H7 (cell line): ENCODE data around the gene ZNF512. TPM values are rescaled to one million over a fixed set of nuclear protein-coding genes. Genes with fewer than 3 reads are reported as not detected.

Source experiments
- DNase-seq: peaks from one replicate; pipeline ENCODE4 v3.0.0; 2012
- H3K27me3 ChIP-seq: 2 replicates; pipeline ENCODE4 v1.6.0; 2011; ENCODE audit warnings: mild to moderate bottlenecking, low read length; ENCODE audit not compliant: control insufficient read depth, insufficient read depth
- H3K36me3 ChIP-seq: replicated peaks from 2 replicates; pipeline ENCODE4 v1.5.1; 2011; ENCODE audit warnings: low read length; ENCODE audit not compliant: control insufficient read depth, insufficient read depth
- H3K4me3 ChIP-seq: 2 replicates; pipeline ENCODE4 v1.5.1; 2011; ENCODE audit warnings: low read depth, mild to moderate bottlenecking, control low read depth, low read length, moderate library complexity; ENCODE audit not compliant: insufficient read depth
- total RNA-seq: library from RNA; depleted of rRNA; stranded (reverse); fragments of >200 nt; shearing (Covaris generic); gene quantifications from 2 replicates; pipeline ENCODE4 v1.2.3, GENCODE V29; 2014

ZNF512 gene
- total RNA-seq, 1 experiment from 2014 or later = 33.4 TPM

GRCh38 chr2:27636766-27637165, 53.9 kb downstream of the ZNF512 start:
- Histone ChIP-seq H3K36me3 (peaks cover 31% of the 10 kb centered on the region), H3K4me3 (no peak overlapping the region), H3K27me3 (no peaks in the 10 kb centered on the region)
- no peak for DNase-seq

- Histone ChIP-seq H3K4me3 (no peak overlapping the region), H3K27me3 (no peaks in the 10 kb centered on the region), H3K36me3 (peaks cover 29% of the 10 kb centered on the region)
- DNase-seq = no peak
Observed at GRCh38 chr2:27638037-27638637, 55.3 kb downstream of the ZNF512 start.

GRCh38 chr2:27638709-27639108, 55.9 kb downstream of the ZNF512 start:
- peaks cover 31% of the 10 kb centered on the region for H3K36me3 ChIP-seq
- H3K27me3 ChIP-seq = no peaks in the 10 kb centered on the region
- DNase-seq = no peak
- no peak overlapping the region for H3K4me3 ChIP-seq

GRCh38 chr2:27640722-27641245, 57.9 kb downstream of the ZNF512 start:
- H3K27me3 ChIP-seq = no peaks in the 10 kb centered on the region
- peaks cover 21% of the 10 kb centered on the region for H3K36me3 ChIP-seq
- DNase-seq = no peak
- no peak overlapping the region for H3K4me3 ChIP-seq

GRCh38 chr2:27645197-27645596, 62.4 kb downstream of the ZNF512 start:
- peaks cover 13% of the 10 kb centered on the region for H3K36me3 ChIP-seq
- H3K4me3 ChIP-seq = no peak overlapping the region
- no peaks in the 10 kb centered on the region for H3K27me3 ChIP-seq
- no peak for DNase-seq

GRCh38 chr2:27647289-27647688, 64.4 kb downstream of the ZNF512 start:
- no peaks in the 10 kb centered on the region for H3K27me3 ChIP-seq
- H3K4me3 ChIP-seq = no peak overlapping the region
- peaks cover 12% of the 10 kb centered on the region for H3K36me3 ChIP-seq
- no peak for DNase-seq

- no peaks in the 10 kb centered on the region for H3K27me3 ChIP-seq
- DNase-seq = no peak
- H3K4me3 ChIP-seq = no peak overlapping the region
- H3K36me3 ChIP-seq = peaks cover 11% of the 10 kb centered on the region
Observed at GRCh38 chr2:27647737-27648136, 64.9 kb downstream of the ZNF512 start.

- H3K36me3 ChIP-seq = peaks cover 10% of the 10 kb centered on the region
- DNase-seq = no peak
Observed at GRCh38 chr2:27651056-27651455, 68.2 kb downstream of the ZNF512 start.

GRCh38 chr2:27652341-27652740, 69.5 kb downstream of the ZNF512 start:
- H3K36me3 ChIP-seq = peaks cover 7% of the 10 kb centered on the region

More at GRCh38 chr2:27651056-27651455, 68.2 kb downstream of the ZNF512 start:
- no peaks in the 10 kb centered on the region for H3K27me3 ChIP-seq
- no peak overlapping the region for H3K4me3 ChIP-seq

GRCh38 chr2:27652790-27653189, 69.9 kb downstream of the ZNF512 start:
- Histone ChIP-seq H3K27me3 (no peaks in the 10 kb centered on the region), H3K36me3 (peaks cover 7% of the 10 kb centered on the region)

More at GRCh38 chr2:27652341-27652740, 69.5 kb downstream of the ZNF512 start:
- no peak for DNase-seq
- H3K27me3 ChIP-seq = no peaks in the 10 kb centered on the region
- no peak overlapping the region for H3K4me3 ChIP-seq

GRCh38 chr2:27653397-27653796, 70.6 kb downstream of the ZNF512 start:
- peaks cover 5% of the 10 kb centered on the region for H3K36me3 ChIP-seq
- no peaks in the 10 kb centered on the region for H3K27me3 ChIP-seq
- DNase-seq = no peak
- H3K4me3 ChIP-seq = no peak overlapping the region

More at GRCh38 chr2:27652790-27653189, 69.9 kb downstream of the ZNF512 start:
- DNase-seq = no peak
- no peak overlapping the region for H3K4me3 ChIP-seq

GRCh38 chr2:27655155-27655951, 72.5 kb downstream of the ZNF512 start:
- DNase-seq = no peak
- H3K27me3 ChIP-seq = no peaks in the 10 kb centered on the region
- no peak overlapping the region for H3K4me3 ChIP-seq
- peaks cover 5% of the 10 kb centered on the region for H3K36me3 ChIP-seq

GRCh38 chr2:27661371-27661770, 78.5 kb downstream of the ZNF512 start:
- no peak overlapping the region for H3K4me3 ChIP-seq
- H3K36me3 ChIP-seq = peaks cover 6% of the 10 kb centered on the region
- no peaks in the 10 kb centered on the region for H3K27me3 ChIP-seq
- DNase-seq = no peak

GRCh38 chr2:27663285-27664153, 80.7 kb downstream of the ZNF512 start, which contains the start of the genes SLC4A1AP and SUPT7L:
Gene SLC4A1AP, plus strand, starts transcription at chr2:27663889. Its CDS starts 26 bp downstream, at chr2:27663915.
Gene SUPT7L, minus strand, starts transcription at chr2:27663614. Its CDS starts 1,422 bp downstream, at chr2:27662192.
- H3K4me3 ChIP-seq = peak within 1 kb of the TSS; percentile 88
- H3K27me3 ChIP-seq = no peaks in the 10 kb centered on the region
- DNase-seq = peak; percentile 82
- peaks cover 4% of the 10 kb centered on the region for H3K36me3 ChIP-seq
